Astrocyte (in vitro differentiated cells and primary cell): ENCODE measurements around the gene P4HA2.

Source experiments
- EZH2 ChIP-seq: IDR thresholded peaks from 2 replicates; pipeline ENCODE4 v1.6.1; 2012; ENCODE audit warnings: mild to moderate bottlenecking, low read length, inconsistent platforms; ENCODE audit not compliant: insufficient read depth
- TF ChIP-seq, protein P1 (sequence below): IDR thresholded peaks from 2 replicates; pipeline ENCODE4 v1.5.1; 2011; ENCODE audit warnings: low read depth, mild to moderate bottlenecking, inconsistent platforms, low read length, moderate library complexity; ENCODE audit not compliant: insufficient read depth

DNA sequence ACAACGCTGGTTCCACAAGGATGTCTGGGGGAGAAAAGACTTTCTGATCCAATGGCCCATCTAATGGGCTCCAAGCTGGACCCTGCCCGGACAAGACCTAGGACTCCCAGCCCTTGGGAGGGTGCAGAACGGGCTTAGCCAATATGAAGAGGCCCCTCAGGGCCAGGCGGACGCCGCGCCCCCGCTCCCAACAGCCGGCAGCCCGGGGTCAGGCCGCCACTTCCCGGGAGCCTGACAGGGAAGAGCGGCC is 493 bp downstream of the P4HA2 start:
- TF ChIP-seq, protein P1, sequence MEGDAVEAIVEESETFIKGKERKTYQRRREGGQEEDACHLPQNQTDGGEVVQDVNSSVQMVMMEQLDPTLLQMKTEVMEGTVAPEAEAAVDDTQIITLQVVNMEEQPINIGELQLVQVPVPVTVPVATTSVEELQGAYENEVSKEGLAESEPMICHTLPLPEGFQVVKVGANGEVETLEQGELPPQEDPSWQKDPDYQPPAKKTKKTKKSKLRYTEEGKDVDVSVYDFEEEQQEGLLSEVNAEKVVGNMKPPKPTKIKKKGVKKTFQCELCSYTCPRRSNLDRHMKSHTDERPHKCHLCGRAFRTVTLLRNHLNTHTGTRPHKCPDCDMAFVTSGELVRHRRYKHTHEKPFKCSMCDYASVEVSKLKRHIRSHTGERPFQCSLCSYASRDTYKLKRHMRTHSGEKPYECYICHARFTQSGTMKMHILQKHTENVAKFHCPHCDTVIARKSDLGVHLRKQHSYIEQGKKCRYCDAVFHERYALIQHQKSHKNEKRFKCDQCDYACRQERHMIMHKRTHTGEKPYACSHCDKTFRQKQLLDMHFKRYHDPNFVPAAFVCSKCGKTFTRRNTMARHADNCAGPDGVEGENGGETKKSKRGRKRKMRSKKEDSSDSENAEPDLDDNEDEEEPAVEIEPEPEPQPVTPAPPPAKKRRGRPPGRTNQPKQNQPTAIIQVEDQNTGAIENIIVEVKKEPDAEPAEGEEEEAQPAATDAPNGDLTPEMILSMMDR, result no peak
- TF ChIP-seq EZH2, result no peak
